Hepatocyte (in vitro differentiated cells): ENCODE data around the gene NSMF. TPM values are rescaled to one million over a fixed set of nuclear protein-coding genes. Genes with fewer than 3 reads are reported as not detected.
A peak's percentile ranks its signal among the peaks of the same experiment; 100 is the strongest.

Source experiments
- DNase-seq: peaks from one replicate; pipeline ENCODE4 v3.0.0-alpha.2; 2016; ENCODE audit warnings: low spot score
- H2AFZ ChIP-seq: fragments of 200-600 bp; sonication (generic); 2 replicates; pipeline ENCODE4 v1.6.0; 2016; ENCODE audit warnings: antibody characterized with exemption, mild to moderate bottlenecking
- H3K27ac ChIP-seq: fragments of 200-600 bp; sonication (generic); 2 replicates; pipeline ENCODE4 v1.5.1; 2016; ENCODE audit warnings: mild to moderate bottlenecking
- H3K27me3 ChIP-seq: fragments of 200-600 bp; sonication (generic); 2 replicates; pipeline ENCODE4 v1.6.1; 2016
- H3K36me3 ChIP-seq: fragments of 200-600 bp; sonication (generic); replicated peaks from 2 replicates; pipeline ENCODE4 v1.5.1; 2016; ENCODE audit warnings: low read depth; ENCODE audit not compliant: insufficient read depth
- H3K4me1 ChIP-seq: fragments of 200-600 bp; sonication (generic); 2 replicates; pipeline ENCODE4 v1.5.1; 2016; ENCODE audit warnings: mild to moderate bottlenecking, moderate library complexity; ENCODE audit not compliant: insufficient read depth
- H3K4me2 ChIP-seq: fragments of 200-600 bp; sonication (generic); 2 replicates; pipeline ENCODE4 v1.6.0; 2016
- H3K4me3 ChIP-seq: fragments of 200-600 bp; sonication (generic); 2 replicates; pipeline ENCODE4 v1.5.1; 2016; ENCODE audit warnings: mild to moderate bottlenecking
- H3K79me2 ChIP-seq: fragments of 200-600 bp; sonication (generic); 2 replicates; pipeline ENCODE4 v1.6.0; 2017; ENCODE audit warnings: mild to moderate bottlenecking
- H3K9me2 ChIP-seq: fragments of 200-600 bp; sonication (generic); replicated peaks from 2 replicates; pipeline ENCODE4 v1.6.0; 2017; ENCODE audit warnings: mild to moderate bottlenecking; ENCODE audit not compliant: insufficient read depth
- H3K9me3 ChIP-seq: fragments of 200-600 bp; sonication (generic); 2 replicates; pipeline ENCODE4 v1.5.1; 2016; ENCODE audit warnings: low read depth, mild to moderate bottlenecking
- H4K20me1 ChIP-seq: fragments of 200-600 bp; sonication (generic); 2 replicates; pipeline ENCODE4 v1.6.0; 2016; ENCODE audit warnings: mild to moderate bottlenecking; ENCODE audit not compliant: insufficient read depth, poor library complexity, severe bottlenecking
- EZH2 ChIP-seq: fragments of 200-600 bp; sonication (generic); IDR thresholded peaks from 2 replicates; pipeline ENCODE4 v1.6.1; 2016; ENCODE audit warnings: antibody characterized with exemption, mild to moderate bottlenecking, borderline replicate concordance
- EZH2phosphoT487 ChIP-seq: fragments of 200-600 bp; sonication (generic); IDR thresholded peaks from one replicate; pipeline ENCODE4 v1.6.1; 2018; ENCODE audit warnings: antibody characterized with exemption, mild to moderate bottlenecking, low read depth, moderate library complexity; ENCODE audit not compliant: unreplicated experiment, severe bottlenecking
- WGBS: methylation state at CpG from one replicate; pipeline ENCODE4 v1.1.6; 2016; ENCODE audit warnings: low lambda C conversion rate; ENCODE audit errors: missing lambda C conversion rate; 5-methylcytosine and 5-hydroxymethylcytosine counted together
- polyA plus RNA-seq: library from polyadenylated mRNA; unstranded; fragments of >200 nt; fragmentation: Nextera tagmentation; extraction: Ambion mirVana; gene quantifications from 2 replicates; pipeline ENCODE4 v1.2.1, GENCODE V29; 2016
- total RNA-seq: library from RNA; depleted of rRNA; stranded (reverse); fragments of >200 nt; gene quantifications from 2 replicates; pipeline ENCODE4 v1.2.3, GENCODE V29; 2014
- TF ChIP-seq, protein P1 (sequence below): fragments of 200-600 bp; sonication (generic); IDR thresholded peaks from 2 replicates; pipeline ENCODE4 v1.5.1; 2016; ENCODE audit warnings: antibody characterized with exemption, mild to moderate bottlenecking; ENCODE audit not compliant: poor library complexity

NSMF gene
- total and polyA plus RNA-seq, 2 experiments from 2014 or later, result 39.5 to 51.6 TPM

- H3K27me3 ChIP-seq, result no peaks in the 10 kb centered on the region
- peaks cover 11% of the 10 kb centered on the region for H3K79me2 ChIP-seq
- no peak overlapping the region for H3K27ac ChIP-seq
- no peaks in the 10 kb centered on the region for H3K9me2 ChIP-seq
- H3K4me3 ChIP-seq, result no peak overlapping the region
- no peak overlapping the region for H3K4me2 ChIP-seq
- TF ChIP-seq EZH2 (no peak), EZH2phosphoT487 (no peak)
- TF ChIP-seq, protein P1, sequence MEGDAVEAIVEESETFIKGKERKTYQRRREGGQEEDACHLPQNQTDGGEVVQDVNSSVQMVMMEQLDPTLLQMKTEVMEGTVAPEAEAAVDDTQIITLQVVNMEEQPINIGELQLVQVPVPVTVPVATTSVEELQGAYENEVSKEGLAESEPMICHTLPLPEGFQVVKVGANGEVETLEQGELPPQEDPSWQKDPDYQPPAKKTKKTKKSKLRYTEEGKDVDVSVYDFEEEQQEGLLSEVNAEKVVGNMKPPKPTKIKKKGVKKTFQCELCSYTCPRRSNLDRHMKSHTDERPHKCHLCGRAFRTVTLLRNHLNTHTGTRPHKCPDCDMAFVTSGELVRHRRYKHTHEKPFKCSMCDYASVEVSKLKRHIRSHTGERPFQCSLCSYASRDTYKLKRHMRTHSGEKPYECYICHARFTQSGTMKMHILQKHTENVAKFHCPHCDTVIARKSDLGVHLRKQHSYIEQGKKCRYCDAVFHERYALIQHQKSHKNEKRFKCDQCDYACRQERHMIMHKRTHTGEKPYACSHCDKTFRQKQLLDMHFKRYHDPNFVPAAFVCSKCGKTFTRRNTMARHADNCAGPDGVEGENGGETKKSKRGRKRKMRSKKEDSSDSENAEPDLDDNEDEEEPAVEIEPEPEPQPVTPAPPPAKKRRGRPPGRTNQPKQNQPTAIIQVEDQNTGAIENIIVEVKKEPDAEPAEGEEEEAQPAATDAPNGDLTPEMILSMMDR, result no peak
- H2AFZ ChIP-seq, result no peak overlapping the region
- no peak for DNase-seq
- H3K9me3 ChIP-seq, result no peaks in the 10 kb centered on the region
- H4K20me1 ChIP-seq, result peaks cover 3% of the 10 kb centered on the region
- 88% methylated on average over 11 of the region's 12 CpGs for WGBS
- no peaks in the 10 kb centered on the region for H3K36me3 ChIP-seq
- peaks cover 4% of the 10 kb centered on the region for H3K4me1 ChIP-seq
These were observed 2.9 kb downstream of the NSMF start for GRCh38 chr9:137456061-137456863.

DNA sequence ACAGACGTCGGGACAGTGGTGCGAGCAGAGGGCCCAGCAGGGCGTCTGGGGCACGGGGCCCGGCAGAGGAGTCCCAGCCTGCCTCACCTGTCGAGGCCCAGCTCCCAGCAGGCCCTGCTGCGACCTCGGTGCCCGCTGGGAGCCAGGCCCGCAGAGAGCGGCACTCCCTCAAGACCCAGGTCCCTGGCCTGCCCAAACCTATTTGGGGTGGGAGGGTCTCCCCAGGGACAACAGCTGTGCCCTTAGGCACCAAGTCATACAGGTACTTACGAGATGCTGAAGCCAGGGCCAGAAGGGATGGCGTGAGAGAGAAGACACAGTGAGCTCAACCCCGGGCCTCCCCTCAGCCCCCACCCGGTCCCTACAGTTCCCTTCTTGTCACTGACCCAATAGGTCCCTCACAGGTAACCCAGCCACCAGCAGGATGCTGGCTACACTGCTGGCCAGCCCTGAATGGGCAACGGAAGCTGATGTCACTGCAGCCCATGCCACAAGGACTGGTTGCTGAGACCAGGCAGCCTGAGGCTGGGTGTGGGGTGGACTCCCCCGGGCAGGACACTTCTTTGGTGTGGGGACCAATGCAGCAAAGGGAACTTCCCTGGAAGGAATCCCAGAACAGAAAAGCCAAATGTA is 3.7 kb downstream of the NSMF start:
- 93% methylated on average over 18 of the region's 18 CpGs for WGBS
- Histone ChIP-seq H3K27ac (peak overlapping the region; percentile 64), H3K9me2 (no peaks in the 10 kb centered on the region), H3K4me2 (no peak overlapping the region), H3K27me3 (no peaks in the 10 kb centered on the region), H3K4me3 (no peak overlapping the region), H2AFZ (no peak overlapping the region), H4K20me1 (peaks cover 3% of the 10 kb centered on the region), H3K9me3 (no peaks in the 10 kb centered on the region), H3K79me2 (peaks cover 11% of the 10 kb centered on the region), H3K4me1 (peaks cover 4% of the 10 kb centered on the region), H3K36me3 (no peaks in the 10 kb centered on the region)
- no peak for DNase-seq
- TF ChIP-seq EZH2phosphoT487, result no peak
- TF ChIP-seq EZH2, result no peak
- TF ChIP-seq, protein P1, result no peak

DNA sequence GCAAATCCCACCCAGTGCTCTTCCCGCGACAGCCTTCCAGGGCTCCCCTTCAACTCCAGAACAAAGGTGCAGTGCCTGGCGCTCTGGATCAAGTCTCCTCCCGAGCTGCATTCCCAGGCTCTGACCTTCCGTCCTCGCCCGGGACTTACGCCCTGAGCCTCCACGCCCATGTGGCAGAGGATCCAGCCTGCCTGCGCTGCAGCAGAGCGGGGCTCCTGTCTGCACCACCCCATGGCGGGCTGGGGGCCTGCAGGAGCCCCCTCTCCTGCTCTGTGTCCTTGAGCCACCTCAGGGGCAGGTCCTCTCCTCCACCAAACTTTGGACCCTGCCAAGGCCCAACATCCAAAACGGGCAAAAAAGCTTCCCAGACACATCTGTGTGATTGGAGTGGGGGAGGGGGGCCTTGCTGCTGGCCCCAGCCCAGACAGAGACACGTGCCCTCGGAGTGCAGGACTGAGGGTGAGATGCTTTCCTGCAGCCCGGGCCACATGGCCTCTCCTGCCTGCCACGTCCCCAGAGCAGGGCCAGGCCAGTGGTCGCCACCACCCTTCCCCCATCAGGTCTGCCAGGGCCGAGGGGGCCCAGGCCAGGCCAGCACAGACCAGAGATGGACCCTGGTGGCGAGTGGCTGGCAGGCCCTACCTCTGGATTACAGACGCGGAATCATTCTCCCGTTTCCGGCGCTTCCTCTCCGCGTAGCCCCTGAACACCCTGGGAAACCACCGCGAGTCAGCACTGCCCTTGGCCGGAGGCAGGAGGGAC is 4.4 kb downstream of the NSMF start:
- no peak for TF ChIP-seq EZH2phosphoT487
- TF ChIP-seq, protein P1, result no peak
- no peak for TF ChIP-seq EZH2
- H3K4me1 ChIP-seq, result peaks cover 4% of the 10 kb centered on the region
- H3K4me2 ChIP-seq, result peak overlapping the region; percentile 75
- no peak overlapping the region for H2AFZ ChIP-seq
- no peak overlapping the region for H3K4me3 ChIP-seq
- peaks cover 11% of the 10 kb centered on the region for H3K79me2 ChIP-seq
- 80% methylated on average over 30 of the region's 30 CpGs for WGBS
- H4K20me1 ChIP-seq, result peaks cover 3% of the 10 kb centered on the region
- H3K27me3 ChIP-seq, result no peaks in the 10 kb centered on the region
- H3K9me3 ChIP-seq, result no peaks in the 10 kb centered on the region
- no peaks in the 10 kb centered on the region for H3K9me2 ChIP-seq
- peak overlapping the region; percentile 64 for H3K27ac ChIP-seq
- H3K36me3 ChIP-seq, result no peaks in the 10 kb centered on the region
- DNase-seq, result peak; percentile 64
